ENCODE results near the gene SRRD.
"Not testable (repeated sequence)": the region's sequence is repeated elsewhere in the genome, so short reads cannot be mapped to it uniquely, and the experiment has no call there.

Gene SRRD

GRCh38 chr22:26525946-26526564 lies 42.4 kb downstream of the SRRD start:
- no peak for DNase-seq

GRCh38 chr22:26527167-26527566 lies 43.5 kb downstream of the SRRD start:
- no peak for DNase-seq

DNA sequence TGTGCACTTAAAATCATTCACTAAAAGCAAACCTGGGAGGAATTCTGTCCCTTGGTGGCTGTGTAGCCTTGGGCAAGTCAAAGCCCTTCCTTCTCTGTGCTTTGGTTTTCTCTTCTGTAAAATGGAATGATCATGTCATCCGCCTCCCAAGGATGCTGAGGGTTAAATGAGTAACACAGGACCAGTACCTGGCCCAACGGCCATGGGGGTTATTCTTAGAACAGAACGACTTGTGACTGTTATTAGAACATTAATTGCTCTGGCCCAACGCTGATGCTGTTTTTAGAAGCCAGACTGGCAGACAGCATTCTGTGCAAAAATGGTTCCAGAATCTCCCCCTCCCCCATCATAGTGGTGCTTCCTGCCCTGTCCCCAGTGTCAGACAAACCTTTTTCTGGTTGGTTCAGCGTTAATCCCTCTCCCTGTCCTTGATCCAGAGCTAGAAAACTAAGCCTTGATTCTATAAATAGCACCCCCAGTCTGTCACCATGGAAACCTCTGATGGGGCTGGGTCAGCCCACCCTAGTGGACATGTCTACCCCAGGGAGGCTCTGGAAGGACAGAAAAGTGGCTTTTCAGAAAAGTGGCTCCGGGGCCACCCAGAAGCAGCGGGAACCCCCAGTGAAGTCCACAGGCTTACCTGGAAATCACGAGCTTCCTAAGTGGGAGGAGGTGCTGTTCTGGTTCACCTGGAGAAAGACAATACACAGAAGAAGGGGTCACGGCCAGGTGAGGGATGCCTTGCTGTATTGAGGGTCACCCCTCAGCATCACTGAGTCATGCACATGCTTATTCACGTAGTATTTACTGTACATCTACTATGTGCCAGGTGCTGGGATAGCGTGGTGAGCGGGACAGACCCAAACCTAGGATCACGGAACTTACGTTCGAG lies 44.1 kb downstream of the SRRD start:
- no peak for DNase-seq

DNA sequence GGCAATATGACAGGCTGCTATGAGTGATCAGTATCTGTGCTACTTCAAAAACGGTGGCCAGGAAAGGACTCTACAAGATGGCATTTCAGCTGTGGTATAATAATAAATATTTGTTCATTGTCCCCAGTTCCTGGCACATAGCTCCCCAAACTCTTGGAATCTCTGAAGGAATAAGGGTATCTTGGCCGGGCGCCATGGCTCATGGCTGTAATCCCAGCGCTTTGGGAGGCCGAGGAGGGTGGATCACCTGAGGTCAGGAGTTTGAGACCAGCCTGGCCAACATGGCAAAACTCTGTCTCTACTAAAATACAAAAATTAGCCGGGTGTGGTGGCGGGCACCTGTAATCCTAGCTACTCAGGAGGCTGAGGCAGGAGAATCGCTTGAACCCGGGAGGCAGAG lies 44.8 kb downstream of the SRRD start:
- not testable (repeated sequence) for DNase-seq

DNA sequence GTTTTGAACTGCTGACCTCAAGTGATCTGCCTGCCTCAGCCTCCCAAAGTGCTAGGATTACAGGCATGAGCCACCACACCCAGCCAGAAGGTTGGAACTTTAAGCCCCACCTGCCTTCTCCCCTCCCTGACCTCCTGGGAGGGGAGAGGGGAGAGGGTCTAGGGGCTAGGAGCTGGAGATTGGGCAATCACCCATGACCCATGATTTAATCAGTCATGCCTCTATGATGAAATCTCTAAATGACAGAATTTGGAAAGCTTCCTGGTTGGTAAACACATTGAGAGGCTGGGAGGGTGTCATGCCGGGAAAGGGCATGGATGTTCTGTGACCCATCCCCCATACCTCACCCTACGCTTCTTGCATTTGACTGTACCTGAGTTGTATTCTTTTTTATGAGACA lies 45.7 kb downstream of the SRRD start:
- DNase-seq, result no peak

DNA sequence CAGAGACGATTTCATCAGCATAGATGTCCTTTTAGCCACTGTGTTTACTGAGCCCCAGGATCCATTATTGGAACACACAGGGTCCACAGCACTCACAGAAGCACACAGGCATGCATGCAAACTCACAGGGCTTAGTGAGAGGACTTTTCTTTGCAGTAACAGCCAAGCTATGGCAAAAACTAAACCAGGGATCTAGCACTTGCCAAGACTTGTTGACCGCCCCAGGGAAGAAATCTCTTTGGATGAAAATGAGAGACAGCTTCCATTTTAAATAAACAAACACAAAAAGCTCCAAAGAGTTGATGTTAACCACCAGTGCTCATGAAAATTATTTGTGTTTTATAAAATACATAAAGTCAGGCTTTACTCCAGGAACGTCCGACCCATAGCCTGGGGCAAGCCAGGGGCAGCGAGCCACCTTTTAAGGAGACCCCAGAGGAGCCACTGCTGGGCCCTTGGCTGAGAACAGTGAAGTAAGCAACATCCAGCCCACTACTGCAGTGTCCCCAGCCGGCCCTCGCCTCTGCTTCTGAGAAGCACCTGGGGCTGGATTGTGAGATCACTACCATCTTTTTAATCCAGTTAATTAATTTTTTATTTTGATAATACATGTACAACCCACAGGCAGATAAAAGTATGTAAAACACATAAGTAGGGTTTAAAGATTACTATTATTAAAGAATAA lies 50.6 kb downstream of the SRRD start:
- DNase-seq, result no peak

DNA sequence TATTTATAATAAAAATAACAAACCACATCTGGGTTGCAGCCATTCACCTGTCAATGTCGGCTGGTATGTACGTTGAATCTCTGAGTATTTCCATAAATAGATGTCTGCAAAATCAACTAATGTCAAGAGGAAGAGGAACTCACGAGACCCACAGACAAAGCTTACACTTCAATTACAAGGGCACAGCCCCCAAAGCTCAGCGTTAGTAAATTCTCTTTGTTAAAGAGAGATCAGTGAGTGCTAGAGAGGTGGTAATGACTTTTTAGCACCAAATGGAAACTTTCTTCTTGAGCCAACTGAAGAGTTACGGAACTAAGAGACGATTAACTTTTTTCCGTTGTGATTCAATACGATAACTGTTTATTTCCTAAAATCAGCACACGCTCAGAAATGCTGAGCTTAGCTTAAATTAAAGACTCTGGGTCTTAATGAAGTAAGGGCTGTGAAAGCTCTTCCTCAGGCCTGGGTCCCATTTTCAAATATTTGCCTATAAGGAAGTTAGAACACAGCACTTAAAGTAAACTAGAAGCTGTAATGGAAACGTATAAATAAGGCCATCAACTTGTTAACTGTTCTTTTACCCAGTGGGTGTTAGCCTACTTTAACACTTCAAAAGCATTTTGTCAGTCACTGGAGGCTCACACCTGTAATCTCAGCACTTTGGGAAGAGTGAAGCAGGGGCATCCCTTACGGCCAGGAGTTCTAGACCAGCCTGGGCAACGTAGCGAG lies 51.4 kb downstream of the SRRD start:
- no peak for DNase-seq

DNA sequence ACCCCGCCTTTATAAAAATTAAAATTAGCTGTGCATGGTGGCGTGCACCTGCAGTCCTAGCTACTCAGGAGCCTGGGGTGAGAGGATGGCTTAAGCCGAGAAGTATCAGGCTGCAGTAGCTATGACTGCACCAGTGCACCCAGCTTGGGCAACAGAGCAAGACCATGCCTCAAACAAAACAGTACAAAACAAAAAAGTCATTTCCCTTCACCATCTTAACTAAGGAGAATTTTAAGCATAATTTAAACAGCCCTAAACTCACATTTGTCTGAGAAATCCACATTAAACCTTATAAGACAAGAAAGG lies 51.9 kb downstream of the SRRD start:
- no peak for DNase-seq

- no peak for DNase-seq
Measured at GRCh38 chr22:26536056-26536761, 52.5 kb downstream of the SRRD start.

DNA sequence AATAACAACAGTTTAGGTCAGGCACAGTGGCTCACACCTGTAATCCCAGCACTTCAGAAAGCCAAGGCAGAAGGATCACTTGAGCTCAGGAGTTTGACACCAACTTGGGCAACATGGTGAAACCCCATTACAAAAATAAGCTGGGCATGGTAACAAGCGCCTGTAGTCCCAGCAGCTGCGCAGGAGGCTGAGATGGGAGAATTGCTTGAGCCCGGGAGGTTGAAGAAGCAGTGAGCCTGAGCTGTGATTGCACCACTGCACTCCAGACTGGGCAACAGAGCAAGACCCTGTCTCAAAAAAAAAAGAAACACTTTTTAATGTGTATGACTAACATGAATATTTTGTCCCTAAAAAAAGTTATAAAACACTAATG lies 53.1 kb downstream of the SRRD start:
- DNase-seq, result no peak

- no peak for DNase-seq
Measured at GRCh38 chr22:26540119-26540518, 56.4 kb downstream of the SRRD start.

DNA sequence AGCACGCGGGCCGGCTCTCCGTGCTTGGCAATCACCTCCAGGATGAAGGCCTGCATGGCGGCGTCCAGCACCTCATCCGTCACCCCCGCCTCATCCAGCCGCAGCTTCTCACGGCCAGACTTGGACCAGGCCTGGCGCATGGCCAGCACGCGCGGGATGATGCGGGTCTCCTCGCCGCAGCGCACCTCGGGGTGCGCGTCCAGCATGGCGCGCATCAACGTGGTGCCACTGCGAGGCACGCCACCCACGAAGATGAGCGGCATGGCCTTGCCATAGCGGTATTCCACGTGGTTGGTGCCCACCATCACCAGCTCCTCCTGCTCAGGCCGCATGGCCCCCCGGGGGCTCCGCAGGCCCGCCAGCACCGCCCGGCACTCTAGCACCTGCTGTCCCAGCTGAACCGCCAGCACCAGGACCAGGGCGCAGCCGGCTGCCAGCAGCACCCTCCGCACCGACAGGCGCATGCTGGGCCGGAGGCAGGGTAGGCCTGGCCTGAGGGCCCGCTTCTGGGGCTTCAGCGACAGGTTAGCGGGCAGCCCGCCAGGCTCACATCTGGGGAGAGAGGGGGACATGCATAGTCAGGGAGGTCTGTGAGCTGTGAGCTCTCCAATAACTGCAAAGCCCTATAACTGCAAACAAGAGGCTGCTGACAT lies 57.6 kb downstream of the SRRD start:
- no peak for DNase-seq

- peak; percentile 31 for DNase-seq
Measured at GRCh38 chr22:26542831-26543230, 59.2 kb downstream of the SRRD start.
